PC-9 (cell line): ENCODE results near the gene TSPAN10. TPM values are rescaled to one million over a fixed set of nuclear protein-coding genes. Genes with fewer than 3 reads are reported as not detected.

ENCODE experiments used
- BruUV-seq: library from RNA; stranded (reverse); fragments of 400-500 nt; replicated peaks from 2 replicates; lab custom pipeline; 2021; lab: Mats Ljungman, UMichigan
- CTCF ChIA-PET: fragments of 300-600 bp; sonication (Branson Sonifier 250); formaldehyde crosslinking; loops from one replicate; lab custom pipeline; 2022; ENCODE audit warnings: antibody characterized with exemption; lab: Charles Lee
- POLR2A ChIA-PET: fragments of 300-600 bp; sonication (Branson Sonifier 250); formaldehyde crosslinking; loops from one replicate; lab custom pipeline; 2022; ENCODE audit warnings: antibody characterized with exemption; ENCODE audit not compliant: unreplicated experiment; lab: Charles Lee
- DNase-seq, 2 experiments: peaks; one replicate each; pipeline versions ENCODE4 v3.0.0 to v3.0.0-alpha.2; 2015 to 2022; ENCODE audit warnings: mixed read lengths in 1 of 2
- H2AFZ ChIP-seq: fragments of 200-600 bp; sonication (generic); 2 replicates; pipeline ENCODE4 v1.8.1; 2017; ENCODE audit warnings: antibody characterized with exemption
- H3F3A ChIP-seq: fragments of 200-600 bp; sonication (generic); 2 replicates; pipeline ENCODE4 v1.8.1; 2017; ENCODE audit warnings: antibody characterized with exemption, mild to moderate bottlenecking, low read depth; ENCODE audit not compliant: insufficient read depth
- H3K27ac ChIP-seq: fragments of 200-600 bp; sonication (generic); 2 replicates; pipeline ENCODE4 v1.6.1; 2016; ENCODE audit warnings: mixed run types
- H3K27me3 ChIP-seq: fragments of 200-600 bp; sonication (generic); 2 replicates; pipeline ENCODE4 v1.6.1; 2016; ENCODE audit warnings: low read depth, mixed run types; ENCODE audit not compliant: insufficient read depth
- H3K36me3 ChIP-seq: fragments of 200-600 bp; sonication (generic); 2 replicates; pipeline ENCODE4 v1.6.1; 2016; ENCODE audit warnings: low read depth, mixed run types
- H3K4me1 ChIP-seq: fragments of 200-600 bp; sonication (generic); replicated peaks from 2 replicates; pipeline ENCODE4 v1.6.1; 2016; ENCODE audit warnings: mixed run types; ENCODE audit not compliant: insufficient read depth
- H3K4me2 ChIP-seq: fragments of 200-600 bp; sonication (generic); 2 replicates; pipeline ENCODE4 v1.6.1; 2017; ENCODE audit warnings: mixed run types
- H3K4me3 ChIP-seq: fragments of 200-600 bp; sonication (generic); 2 replicates; pipeline ENCODE4 v1.6.1; 2016; ENCODE audit warnings: mixed run types
- H3K79me2 ChIP-seq: fragments of 200-600 bp; sonication (generic); 2 replicates; pipeline ENCODE4 v1.6.1; 2017; ENCODE audit warnings: low read depth, mixed run types
- H3K9me2 ChIP-seq: fragments of 200-600 bp; sonication (generic); 2 replicates; pipeline ENCODE4 v1.8.1; 2017; ENCODE audit warnings: mild to moderate bottlenecking; ENCODE audit not compliant: insufficient read depth
- H3K9me3 ChIP-seq: fragments of 200-600 bp; sonication (generic); 2 replicates; pipeline ENCODE4 v1.8.1; 2016; ENCODE audit warnings: low read depth; ENCODE audit not compliant: insufficient read depth
- H4K20me1 ChIP-seq: fragments of 200-600 bp; sonication (generic); 2 replicates; pipeline ENCODE4 v1.8.1; 2017; ENCODE audit not compliant: insufficient read depth
- EZH2 ChIP-seq: fragments of 200-600 bp; sonication (generic); IDR thresholded peaks from 2 replicates; pipeline ENCODE4 v1.8.0; 2017; ENCODE audit warnings: antibody characterized with exemption, low read depth
- intact Hi-C: fragments of 100-400 bp; cut with micrococcal nuclease; formaldehyde crosslinking; loops from one replicate; pipeline ENCODE4 v1.10.0; 2022; ENCODE audit not compliant: unreplicated experiment
- total RNA-seq: library from RNA; stranded (reverse); gene quantifications from 2 replicates; pipeline ENCODE4 v1.2.3, GENCODE V29; 2021
- TF ChIP-seq, protein P1 (sequence below): fragments of 200-600 bp; sonication (generic); conservative IDR thresholded peaks from 2 replicates; pipeline ENCODE4 v1.6.1; 2017; ENCODE audit warnings: mixed run types, antibody characterized with exemption, mild to moderate bottlenecking, moderate library complexity

Gene TSPAN10
- total RNA-seq, 1 experiment from 2014 or later, result 8.6 TPM

DNA sequence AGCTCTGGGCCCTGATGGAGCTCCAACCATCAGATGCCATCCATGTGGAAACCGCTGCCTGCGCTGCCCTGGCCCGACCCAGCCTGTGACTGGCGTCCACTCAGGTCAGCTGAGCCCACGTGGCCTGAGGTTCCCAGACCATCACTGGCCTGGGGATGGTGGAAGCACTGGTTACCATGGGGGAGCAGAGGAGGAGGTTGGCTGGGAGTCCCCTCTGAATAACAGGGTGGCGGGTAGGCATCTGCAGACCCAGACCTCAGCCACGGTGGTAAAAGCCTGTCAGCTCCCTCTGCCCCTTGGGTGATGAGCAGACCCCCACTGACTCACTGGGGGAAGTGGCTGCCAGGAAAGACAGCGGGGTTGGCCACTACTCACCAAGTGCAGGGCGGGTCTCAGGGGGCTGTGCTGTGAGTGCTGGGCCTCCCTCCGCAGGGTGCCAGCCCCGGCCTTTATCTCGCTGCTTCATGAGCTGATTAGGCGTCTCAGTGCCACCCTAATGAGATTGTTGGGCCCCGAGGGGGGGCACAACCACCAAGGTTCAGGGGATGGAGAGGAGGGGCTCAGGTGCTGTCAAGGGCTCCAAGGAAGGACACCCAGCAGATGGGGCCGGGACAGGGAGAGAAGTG is 19.2 kb downstream of the TSPAN10 start, which contains the start of gene PDE6G:
Gene PDE6G (minus strand): TSS at position 425 of the 626 bp plus-strand sequence. CDS start 3,237 bp downstream, outside the sequence.
- Histone ChIP-seq H2AFZ (no peak within 1 kb of the TSS), H4K20me1 (no peaks in the 10 kb centered on the region)
- CTCF ChIA-PET, result no interaction called here

GRCh38 chr17:81656835-81657234 is 19.8 kb downstream of the TSPAN10 start:
- CTCF ChIA-PET, result no interaction called here
- no peak overlapping the region for H3K27ac ChIP-seq
- no peak for DNase-seq
- H3K4me1 ChIP-seq, result peaks cover 21% of the 10 kb centered on the region
- H3K36me3 ChIP-seq, result no peaks in the 10 kb centered on the region
- H3K4me2 ChIP-seq, result no peak overlapping the region
- TF ChIP-seq, protein P1, sequence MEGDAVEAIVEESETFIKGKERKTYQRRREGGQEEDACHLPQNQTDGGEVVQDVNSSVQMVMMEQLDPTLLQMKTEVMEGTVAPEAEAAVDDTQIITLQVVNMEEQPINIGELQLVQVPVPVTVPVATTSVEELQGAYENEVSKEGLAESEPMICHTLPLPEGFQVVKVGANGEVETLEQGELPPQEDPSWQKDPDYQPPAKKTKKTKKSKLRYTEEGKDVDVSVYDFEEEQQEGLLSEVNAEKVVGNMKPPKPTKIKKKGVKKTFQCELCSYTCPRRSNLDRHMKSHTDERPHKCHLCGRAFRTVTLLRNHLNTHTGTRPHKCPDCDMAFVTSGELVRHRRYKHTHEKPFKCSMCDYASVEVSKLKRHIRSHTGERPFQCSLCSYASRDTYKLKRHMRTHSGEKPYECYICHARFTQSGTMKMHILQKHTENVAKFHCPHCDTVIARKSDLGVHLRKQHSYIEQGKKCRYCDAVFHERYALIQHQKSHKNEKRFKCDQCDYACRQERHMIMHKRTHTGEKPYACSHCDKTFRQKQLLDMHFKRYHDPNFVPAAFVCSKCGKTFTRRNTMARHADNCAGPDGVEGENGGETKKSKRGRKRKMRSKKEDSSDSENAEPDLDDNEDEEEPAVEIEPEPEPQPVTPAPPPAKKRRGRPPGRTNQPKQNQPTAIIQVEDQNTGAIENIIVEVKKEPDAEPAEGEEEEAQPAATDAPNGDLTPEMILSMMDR, result no peak
- no peak for TF ChIP-seq EZH2
- peaks cover 20% of the 10 kb centered on the region for H3F3A ChIP-seq
- no peaks in the 10 kb centered on the region for H3K79me2 ChIP-seq
- no TSS peak for BruUV-seq
- intact Hi-C loops, result no loop called here
- H3K27me3 ChIP-seq, result no peaks in the 10 kb centered on the region
- no peaks in the 10 kb centered on the region for H4K20me1 ChIP-seq
- H3K9me2 ChIP-seq, result no peaks in the 10 kb centered on the region
- no peak overlapping the region for H3K4me3 ChIP-seq
- H2AFZ ChIP-seq, result no peak overlapping the region
- no peaks in the 10 kb centered on the region for H3K9me3 ChIP-seq
- POLR2A ChIA-PET, result no interaction called here

More for the DNA sequence above, 19.2 kb downstream of the TSPAN10 start, which contains the start of gene PDE6G:
- Histone ChIP-seq H3K4me1 (peaks cover 21% of the 10 kb centered on the region), H3K36me3 (no peaks in the 10 kb centered on the region), H3K9me2 (no peaks in the 10 kb centered on the region), H3K4me3 (no peak within 1 kb of the TSS), H3K79me2 (no peaks in the 10 kb centered on the region), H3K9me3 (no peaks in the 10 kb centered on the region), H3K27ac (no peak within 1 kb of the TSS), H3F3A (peaks cover 20% of the 10 kb centered on the region), H3K27me3 (no peaks in the 10 kb centered on the region), H3K4me2 (no peak within 1 kb of the TSS)
- intact Hi-C loops, result no loop called here
- no peak for DNase-seq
- no TSS peak for BruUV-seq
- no peak for TF ChIP-seq EZH2
- TF ChIP-seq, protein P1, result no peak
- POLR2A ChIA-PET, result no interaction called here

GRCh38 chr17:81659038-81659437 is 22.0 kb downstream of the TSPAN10 start:
- intact Hi-C loops, result no loop called here
- Histone ChIP-seq H3K4me1 (peaks cover 21% of the 10 kb centered on the region), H3K36me3 (no peaks in the 10 kb centered on the region), H3K27me3 (no peaks in the 10 kb centered on the region), H3K27ac (peak overlapping the region; percentile 65), H3K9me3 (no peaks in the 10 kb centered on the region), H3K4me3 (peak overlapping the region; percentile 15; the same call in 1 of the 2 replicates), H3K79me2 (no peaks in the 10 kb centered on the region), H3K9me2 (no peaks in the 10 kb centered on the region), H4K20me1 (no peaks in the 10 kb centered on the region), H3K4me2 (peak overlapping the region; percentile 68), H2AFZ (no peak overlapping the region), H3F3A (peaks cover 20% of the 10 kb centered on the region)
- no peak for TF ChIP-seq EZH2
- TF ChIP-seq, protein P1, result no peak
- CTCF ChIA-PET, result no interaction called here
- POLR2A ChIA-PET, result interaction anchor here (0.5 to 0.7 kb wide), 8 partner anchors 23 to 463 kb away, joined by 4 to 23 read pairs (median 10); partner anchors contain the start of genes ARL16, HGS and MAFG
- DNase-seq, result peak; percentile 51 to 68
- BruUV-seq, result no TSS peak
